H9 (cell line): ENCODE measurements around the gene NUDT22. TPM values are rescaled to one million over a fixed set of nuclear protein-coding genes. Genes with fewer than 3 reads are reported as not detected.

ENCODE experiments used
- DNase-seq: peaks from one replicate; pipeline ENCODE4 v3.0.0-alpha.2; 2017
- H2AFZ ChIP-seq: one replicate; pipeline ENCODE4 v1.6.1; 2013; ENCODE audit warnings: mild to moderate bottlenecking, low read length, control low read depth, moderate library complexity
- H2AK5ac ChIP-seq: 2 replicates; pipeline ENCODE4 v1.6.1; 2013; ENCODE audit warnings: low read length, control low read depth, mixed read lengths; ENCODE audit not compliant: insufficient read length
- H2BK120ac ChIP-seq: one replicate; pipeline ENCODE4 v1.6.1; 2013; ENCODE audit warnings: low read depth, mild to moderate bottlenecking, low read length, control low read depth, inconsistent platforms; ENCODE audit not compliant: poor library complexity, severe bottlenecking
- H2BK12ac ChIP-seq: 2 replicates; pipeline ENCODE4 v1.6.1; 2013; ENCODE audit warnings: low read length, control low read depth, mixed read lengths, low read depth; ENCODE audit not compliant: insufficient read length
- H2BK15ac ChIP-seq: 2 replicates; pipeline ENCODE4 v1.6.1; 2013; ENCODE audit warnings: low read depth, low read length, control low read depth
- H2BK20ac ChIP-seq: one replicate; pipeline ENCODE4 v1.6.1; 2013; ENCODE audit warnings: low read depth, mild to moderate bottlenecking, low read length, control low read depth, inconsistent platforms; ENCODE audit not compliant: poor library complexity, severe bottlenecking
- H2BK5ac ChIP-seq: 2 replicates; pipeline ENCODE4 v1.6.1; 2013; ENCODE audit warnings: low read length, control low read depth, mixed read lengths; ENCODE audit not compliant: insufficient read length
- H3K14ac ChIP-seq: 2 replicates; pipeline ENCODE4 v1.6.1; 2013; ENCODE audit warnings: low read length, control low read depth; ENCODE audit not compliant: insufficient read depth
- H3K18ac ChIP-seq: 2 replicates; pipeline ENCODE4 v1.6.1; 2013; ENCODE audit warnings: low read depth, mild to moderate bottlenecking, mixed read lengths, low read length, control low read depth; ENCODE audit not compliant: insufficient read length
- H3K23ac ChIP-seq: 2 replicates; pipeline ENCODE4 v1.6.1; 2013; ENCODE audit warnings: low read length, control low read depth, mixed read lengths, low read depth; ENCODE audit not compliant: insufficient read length
- H3K23me2 ChIP-seq: 2 replicates; pipeline ENCODE4 v1.6.1; 2013; ENCODE audit warnings: low read depth, mild to moderate bottlenecking, mixed read lengths, low read length, control low read depth; ENCODE audit not compliant: insufficient read length, poor library complexity, severe bottlenecking
- H3K27ac ChIP-seq: 2 replicates; pipeline ENCODE4 v1.5.1; 2013; ENCODE audit warnings: low read length, control low read depth, mixed read lengths, low read depth; ENCODE audit not compliant: insufficient read length
- H3K27me3 ChIP-seq: 2 replicates; pipeline ENCODE4 v1.6.1; 2013; ENCODE audit warnings: low read length, control low read depth, inconsistent platforms; ENCODE audit not compliant: insufficient read depth
- H3K4ac ChIP-seq: 2 replicates; pipeline ENCODE4 v1.6.1; 2013; ENCODE audit warnings: low read depth, mild to moderate bottlenecking, control low read depth, inconsistent platforms, low read length, moderate library complexity
- H3K4me1 ChIP-seq: 2 replicates; pipeline ENCODE4 v1.6.1; 2013; ENCODE audit warnings: low read length, control low read depth, inconsistent platforms; ENCODE audit not compliant: insufficient read depth
- H3K4me2 ChIP-seq: 2 replicates; pipeline ENCODE4 v1.6.1; 2013; ENCODE audit warnings: low read length, control low read depth, mixed read lengths; ENCODE audit not compliant: insufficient read length, insufficient read depth
- H3K56ac ChIP-seq: 2 replicates; pipeline ENCODE4 v1.6.1; 2013; ENCODE audit warnings: low read depth, mild to moderate bottlenecking, mixed read lengths, low read length, control low read depth; ENCODE audit not compliant: insufficient read length
- H3K79me1 ChIP-seq: 2 replicates; pipeline ENCODE4 v1.6.1; 2013; ENCODE audit warnings: low read depth, mild to moderate bottlenecking, moderate library complexity, low read length, control low read depth, inconsistent platforms; ENCODE audit not compliant: insufficient read depth, poor library complexity, severe bottlenecking
- H3K79me2 ChIP-seq: 2 replicates; pipeline ENCODE4 v1.6.1; 2013; ENCODE audit warnings: low read length, control low read depth, inconsistent platforms; ENCODE audit not compliant: insufficient read depth
- H3K9ac ChIP-seq: 2 replicates; pipeline ENCODE4 v1.6.1; 2013; ENCODE audit warnings: low read length, control low read depth, mixed read lengths; ENCODE audit not compliant: insufficient read length; ENCODE audit errors: extremely low read depth
- H3K9me3 ChIP-seq: one replicate; pipeline ENCODE4 v1.6.1; 2013; ENCODE audit warnings: low read depth, low read length, inconsistent platforms; ENCODE audit not compliant: control insufficient read depth
- H3T11ph ChIP-seq: one replicate; pipeline ENCODE4 v1.6.1; 2013; ENCODE audit warnings: mild to moderate bottlenecking, low read length, control low read depth, inconsistent platforms
- H4K20me1 ChIP-seq: one replicate; pipeline ENCODE4 v1.6.1; 2013; ENCODE audit not compliant: control insufficient read depth, insufficient read length, insufficient read depth
- H4K5ac ChIP-seq: 2 replicates; pipeline ENCODE4 v1.6.1; 2013; ENCODE audit warnings: low read depth, mild to moderate bottlenecking, mixed read lengths, low read length, control low read depth; ENCODE audit not compliant: insufficient read length
- H4K8ac ChIP-seq: replicated peaks from 2 replicates; pipeline ENCODE4 v1.6.1; 2013; ENCODE audit warnings: low read length, control low read depth, mixed read lengths, low read depth; ENCODE audit not compliant: insufficient read length
- H4K91ac ChIP-seq: 2 replicates; pipeline ENCODE4 v1.6.1; 2013; ENCODE audit warnings: low read depth, mild to moderate bottlenecking, moderate library complexity, mixed read lengths, low read length, control low read depth; ENCODE audit not compliant: insufficient read length
- H3K27ac Mint-ChIP-seq, 3 experiments: 2 replicates in 2 of 3; 3 replicates in 1 of 3; pipeline ENCODE4 v1.8.0; 2020 to 2021; ENCODE audit warnings: mixed read lengths in 3 of 3, mild to moderate bottlenecking in 1 of 3, moderate library complexity in 1 of 3
- H3K27me3 Mint-ChIP-seq: 2 replicates; pipeline ENCODE4 v1.8.0; 2021; ENCODE audit warnings: low read depth, mild to moderate bottlenecking, moderate library complexity, mixed read lengths
- H3K36me3 Mint-ChIP-seq, 3 experiments: 2 replicates in 2 of 3; 3 replicates in 1 of 3; pipeline ENCODE4 v1.8.0; 2020 to 2021; ENCODE audit warnings: low read depth in 3 of 3, mixed read lengths in 3 of 3; ENCODE audit not compliant: insufficient read depth in 1 of 3
- H3K4me1 Mint-ChIP-seq, 2 experiments: 2 replicates each; pipeline ENCODE4 v1.8.0; 2020; ENCODE audit warnings: mixed read lengths in 2 of 2
- H3K4me3 Mint-ChIP-seq, 2 experiments: 2 replicates in 1 of 2; 3 replicates in 1 of 2; pipeline ENCODE4 v1.8.0; 2020 to 2021; ENCODE audit warnings: mild to moderate bottlenecking in 2 of 2, mixed read lengths in 2 of 2, moderate library complexity in 1 of 2
- H3K9me3 Mint-ChIP-seq, 2 experiments: 2 replicates in 1 of 2; 3 replicates in 1 of 2; pipeline ENCODE4 v1.8.0; 2020; ENCODE audit warnings: mild to moderate bottlenecking in 2 of 2, mixed read lengths in 2 of 2, moderate library complexity in 1 of 2
- WGBS: extraction: QIAGEN DNeasy Blood & Tissue Kit; methylation state at CpG from one replicate; pipeline ENCODE4 v1.1.7; 2013; ENCODE audit warnings: missing lambda C conversion rate, low lambda C conversion rate, mixed read lengths; ENCODE audit not compliant: insufficient read length; ENCODE audit errors: extremely low coverage; 5-methylcytosine and 5-hydroxymethylcytosine counted together
- total RNA-seq: library from RNA; stranded (reverse); gene quantifications from 2 replicates; pipeline ENCODE4 v1.2.1, GENCODE V29; 2021
- TF ChIP-seq, protein P1 (sequence below): fragments of 200-600 bp; sonication (generic); conservative IDR thresholded peaks from 3 replicates; pipeline ENCODE4 v1.8.0; 2021; ENCODE audit warnings: antibody characterized with exemption, mild to moderate bottlenecking

The NUDT22 gene
- total RNA-seq, 1 experiment from 2014 or later = 39.6 TPM

DNA sequence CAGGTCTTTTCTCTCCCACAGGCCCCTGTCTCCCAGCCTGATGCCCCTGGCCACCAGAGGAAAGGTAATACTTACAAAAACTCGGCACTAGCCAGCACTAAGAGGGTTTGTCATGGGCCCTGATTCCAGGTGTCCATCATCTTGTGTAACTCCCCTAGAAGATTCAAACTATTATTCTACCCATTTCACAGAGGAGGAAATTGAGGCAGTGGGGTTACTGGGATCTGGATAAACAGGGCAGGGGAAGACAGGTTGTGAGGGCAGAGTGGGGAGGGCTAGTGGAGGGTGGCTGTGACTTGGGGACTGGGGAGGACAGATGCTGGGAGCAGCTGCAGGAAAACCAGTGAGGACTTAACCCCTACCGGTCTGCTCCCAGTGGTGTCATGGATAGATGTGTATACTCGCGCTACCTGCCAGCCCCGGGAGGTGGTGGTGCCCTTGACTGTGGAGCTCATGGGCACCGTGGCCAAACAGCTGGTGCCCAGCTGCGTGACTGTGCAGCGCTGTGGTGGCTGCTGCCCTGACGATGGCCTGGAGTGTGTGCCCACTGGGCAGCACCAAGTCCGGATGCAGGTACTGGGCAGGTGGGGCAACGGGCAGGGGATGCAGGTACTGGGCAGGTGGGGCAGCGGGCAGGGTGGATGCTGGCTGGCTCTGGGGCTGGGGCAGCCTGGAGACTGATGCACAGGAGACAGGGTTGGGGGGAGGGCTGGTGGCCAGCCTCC lies 9.5 kb downstream of the NUDT22 start:
- Histone ChIP-seq H3K79me2 (no peaks in the 10 kb centered on the region), H3K27me3 (no peaks in the 10 kb centered on the region; the same call in 1 of the 2 replicates)

More for the DNA sequence above, 9.5 kb downstream of the NUDT22 start:
- no peak overlapping the region for H3K4ac ChIP-seq
- H3K14ac ChIP-seq = no peak overlapping the region
- H3K79me1 ChIP-seq = no peaks in the 10 kb centered on the region
- H3K23ac ChIP-seq = no peak overlapping the region
- no peak overlapping the region for H3K18ac ChIP-seq
- H3K4me1 ChIP-seq = no peaks in the 10 kb centered on the region
- TF ChIP-seq, protein P1, sequence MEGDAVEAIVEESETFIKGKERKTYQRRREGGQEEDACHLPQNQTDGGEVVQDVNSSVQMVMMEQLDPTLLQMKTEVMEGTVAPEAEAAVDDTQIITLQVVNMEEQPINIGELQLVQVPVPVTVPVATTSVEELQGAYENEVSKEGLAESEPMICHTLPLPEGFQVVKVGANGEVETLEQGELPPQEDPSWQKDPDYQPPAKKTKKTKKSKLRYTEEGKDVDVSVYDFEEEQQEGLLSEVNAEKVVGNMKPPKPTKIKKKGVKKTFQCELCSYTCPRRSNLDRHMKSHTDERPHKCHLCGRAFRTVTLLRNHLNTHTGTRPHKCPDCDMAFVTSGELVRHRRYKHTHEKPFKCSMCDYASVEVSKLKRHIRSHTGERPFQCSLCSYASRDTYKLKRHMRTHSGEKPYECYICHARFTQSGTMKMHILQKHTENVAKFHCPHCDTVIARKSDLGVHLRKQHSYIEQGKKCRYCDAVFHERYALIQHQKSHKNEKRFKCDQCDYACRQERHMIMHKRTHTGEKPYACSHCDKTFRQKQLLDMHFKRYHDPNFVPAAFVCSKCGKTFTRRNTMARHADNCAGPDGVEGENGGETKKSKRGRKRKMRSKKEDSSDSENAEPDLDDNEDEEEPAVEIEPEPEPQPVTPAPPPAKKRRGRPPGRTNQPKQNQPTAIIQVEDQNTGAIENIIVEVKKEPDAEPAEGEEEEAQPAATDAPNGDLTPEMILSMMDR = no peak
- no peak overlapping the region for H3K27ac ChIP-seq
- DNase-seq = no peak
- no peak overlapping the region for H3T11ph ChIP-seq
- no peak overlapping the region for H3K9ac ChIP-seq
- H2BK20ac ChIP-seq = no peak overlapping the region
- no peak overlapping the region for H2BK5ac ChIP-seq
- H2BK15ac ChIP-seq = no peak overlapping the region
- H3K4me2 ChIP-seq = peak overlapping the region; percentile 42
- peaks cover 20% of the 10 kb centered on the region for H3K27me3 Mint-ChIP-seq
- H4K20me1 ChIP-seq = no peaks in the 10 kb centered on the region
- H3K9me3 Mint-ChIP-seq = no peaks in the 10 kb centered on the region
- H4K8ac ChIP-seq = no peak overlapping the region
- no peaks in the 10 kb centered on the region for H3K9me3 ChIP-seq
- H2BK120ac ChIP-seq = no peak overlapping the region
- no peak overlapping the region for H2BK12ac ChIP-seq
- H3K4me1 Mint-ChIP-seq = peaks cover 22 to 30% of the 10 kb centered on the region in 2 experiments
- H4K91ac ChIP-seq = no peak overlapping the region
- no peak overlapping the region for H2AK5ac ChIP-seq
- no peak overlapping the region for H4K5ac ChIP-seq
- H3K36me3 Mint-ChIP-seq = peaks cover 4 to 26% (median 13%) of the 10 kb centered on the region in 3 experiments; a peak in 6 of 7 replicates
- no CpG with 5 or more reads among the region's 12 CpGs for WGBS
- peak overlapping the region; percentile 81 to 85 for H3K4me3 Mint-ChIP-seq
- no peak overlapping the region for H2AFZ ChIP-seq
- H3K27ac Mint-ChIP-seq = no peak overlapping the region
- peaks cover 18% of the 10 kb centered on the region for H3K23me2 ChIP-seq
- H3K56ac ChIP-seq = no peak overlapping the region
